HG03064 (cell line): Measurements from ENCODE around the gene ATP10A.

ENCODE experiments used
- ATAC-seq: cut with Tn5 transposase; IDR thresholded peaks from one replicate; pipeline ENCODE4 v1.9.1; 2021; ENCODE audit warnings: low read depth; ENCODE audit not compliant: unreplicated experiment

Gene ATP10A

DNA sequence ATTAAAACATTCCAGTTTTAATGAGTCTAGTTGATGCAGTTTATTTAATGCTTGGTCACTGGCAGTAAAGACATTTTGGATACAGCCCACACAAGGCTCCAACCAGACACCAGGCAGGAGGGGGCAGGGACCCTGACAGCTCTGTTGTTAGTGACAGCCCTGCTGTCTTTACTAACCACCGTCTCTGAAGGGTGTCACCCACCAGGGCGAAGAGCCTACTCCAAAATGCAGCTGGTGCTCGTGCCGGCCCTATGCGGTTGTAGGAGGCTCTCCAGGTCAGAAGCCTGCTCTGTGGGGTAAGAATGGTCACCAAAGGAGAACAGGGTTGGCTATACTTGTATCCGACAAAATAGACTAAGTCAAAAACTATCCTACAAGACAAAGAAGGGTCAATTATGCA, 132.2 kb downstream of the ATP10A start:
- no peak for ATAC-seq

DNA sequence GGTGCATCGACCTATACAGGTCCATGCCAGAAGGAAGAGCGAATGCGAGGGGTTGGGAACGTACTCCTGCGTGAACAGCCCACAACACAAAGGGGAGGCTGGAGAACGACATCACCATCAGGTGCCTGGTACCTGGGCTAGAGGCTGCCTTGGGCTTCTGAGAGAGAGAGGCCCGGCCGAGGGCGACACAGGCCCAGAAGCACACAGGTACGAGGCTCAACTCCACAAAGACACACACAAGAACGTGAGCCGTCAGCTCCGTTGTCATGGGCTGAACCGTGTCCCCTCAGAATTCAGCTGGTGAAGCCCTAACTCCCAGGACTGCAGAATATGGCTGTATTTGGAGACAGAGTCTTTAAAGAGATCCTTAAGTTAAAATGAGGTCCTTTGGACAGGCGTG, 134.3 kb downstream of the ATP10A start:
- no peak for ATAC-seq

DNA sequence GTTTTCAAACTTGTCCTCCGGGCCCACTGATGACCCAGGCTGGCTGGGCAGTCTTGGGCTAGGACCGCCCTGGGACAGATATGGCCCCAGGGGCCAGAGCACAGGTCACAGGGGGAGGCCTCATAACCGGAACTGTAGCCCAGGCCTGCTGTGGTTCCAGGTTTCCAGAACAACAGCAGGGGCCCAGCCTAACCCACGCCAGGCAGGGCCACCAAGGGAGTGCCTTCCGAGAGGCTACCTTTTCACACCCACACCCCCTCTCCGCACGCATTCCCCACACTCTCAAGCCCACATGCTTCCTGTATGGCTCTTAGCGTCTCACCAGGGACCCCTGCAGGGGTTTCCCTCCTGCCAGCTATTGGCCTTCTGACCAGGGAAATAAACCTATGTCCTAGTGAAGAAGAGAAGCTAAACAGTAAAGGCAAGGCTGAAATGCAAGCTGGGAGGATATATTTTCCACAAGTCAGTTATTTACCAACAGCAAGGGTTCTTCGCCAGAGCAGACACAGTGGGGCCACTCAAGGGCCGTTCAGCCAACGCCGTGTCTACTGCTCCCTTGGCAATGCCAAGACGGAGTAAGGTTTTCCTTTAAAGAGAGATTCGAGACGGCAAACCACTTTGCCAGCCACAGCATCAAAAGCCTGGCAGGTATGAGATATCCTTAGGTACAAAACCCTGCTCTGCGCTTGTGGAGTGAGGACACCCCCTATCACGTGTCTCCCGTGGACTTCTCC, 135.1 kb downstream of the ATP10A start:
- no peak for ATAC-seq

DNA sequence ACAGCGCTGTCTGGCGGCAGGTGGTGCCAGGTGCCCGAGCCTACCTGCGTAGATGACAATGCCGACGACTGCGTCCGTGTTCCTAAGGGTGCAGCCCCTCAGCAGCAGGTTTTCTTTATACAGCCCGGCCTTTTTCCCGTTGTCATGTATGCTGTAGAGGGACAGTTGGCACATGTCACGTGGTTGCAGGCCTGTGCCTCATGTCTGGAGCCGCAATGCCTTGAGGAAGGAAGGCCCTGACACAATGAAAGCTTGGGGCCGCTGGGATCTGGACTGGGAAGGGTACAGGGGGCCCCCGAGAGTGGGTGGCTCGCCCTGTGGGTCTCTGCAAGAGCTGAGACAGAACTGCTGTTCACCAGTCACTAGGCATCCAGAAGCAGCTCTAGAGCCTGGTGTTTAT, 136.0 kb downstream of the ATP10A start:
- no peak for ATAC-seq

DNA sequence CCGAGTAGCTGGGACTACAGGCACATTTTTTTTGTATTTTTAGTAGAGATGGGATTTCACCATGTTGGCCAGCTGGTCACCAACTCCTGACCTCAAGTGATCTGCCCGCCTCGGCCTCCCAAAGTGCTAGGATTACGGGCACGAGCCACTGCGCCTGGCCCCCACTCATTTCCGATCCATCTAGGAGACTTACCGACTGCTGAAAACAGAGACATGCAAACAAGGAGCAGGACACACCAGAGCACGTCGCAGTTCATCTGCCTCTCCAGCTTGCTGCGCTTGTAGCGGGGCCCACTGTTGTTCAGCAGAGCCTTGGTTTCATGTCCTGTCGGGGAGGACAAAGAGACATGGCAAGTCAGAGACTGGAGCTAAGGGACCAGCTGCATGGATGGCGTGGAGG, 137.4 kb downstream of the ATP10A start:
- ATAC-seq, result no peak

DNA sequence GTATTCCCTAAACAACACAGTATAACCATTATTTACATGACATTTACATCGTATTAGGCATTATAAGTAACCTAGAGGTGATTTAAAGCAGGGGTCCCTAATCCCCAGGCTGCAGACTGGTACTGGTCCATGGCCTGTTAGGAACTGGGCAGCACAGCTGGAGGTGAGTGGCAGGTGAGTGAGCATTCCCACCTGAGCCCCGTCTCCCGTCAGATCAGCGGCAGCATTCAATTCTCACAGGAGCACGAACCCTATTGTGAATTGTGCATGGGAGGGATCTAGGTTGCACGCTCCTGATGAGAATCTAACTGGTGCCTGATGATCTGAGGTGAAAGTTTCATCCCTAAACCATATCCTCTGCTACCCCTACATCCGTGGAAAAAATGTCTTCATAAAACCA, 138.2 kb downstream of the ATP10A start:
- no peak for ATAC-seq

DNA sequence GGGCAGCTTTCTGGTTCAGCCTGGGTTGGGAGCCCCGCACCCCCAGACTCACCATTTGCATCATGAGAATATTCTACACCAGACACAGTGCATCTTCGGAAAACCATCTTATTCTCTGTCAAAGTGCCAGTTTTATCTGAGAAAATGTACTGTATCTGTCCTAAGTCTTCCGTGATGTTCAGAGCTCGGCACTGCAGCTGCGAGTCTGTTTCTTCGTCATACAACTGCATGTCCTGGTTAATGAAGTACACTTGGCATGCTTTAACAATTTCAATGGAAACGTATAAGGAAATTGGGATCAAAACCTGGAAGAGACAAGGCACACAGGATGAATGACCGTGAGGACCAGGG, 141.5 kb downstream of the ATP10A start:
- no peak for ATAC-seq

DNA sequence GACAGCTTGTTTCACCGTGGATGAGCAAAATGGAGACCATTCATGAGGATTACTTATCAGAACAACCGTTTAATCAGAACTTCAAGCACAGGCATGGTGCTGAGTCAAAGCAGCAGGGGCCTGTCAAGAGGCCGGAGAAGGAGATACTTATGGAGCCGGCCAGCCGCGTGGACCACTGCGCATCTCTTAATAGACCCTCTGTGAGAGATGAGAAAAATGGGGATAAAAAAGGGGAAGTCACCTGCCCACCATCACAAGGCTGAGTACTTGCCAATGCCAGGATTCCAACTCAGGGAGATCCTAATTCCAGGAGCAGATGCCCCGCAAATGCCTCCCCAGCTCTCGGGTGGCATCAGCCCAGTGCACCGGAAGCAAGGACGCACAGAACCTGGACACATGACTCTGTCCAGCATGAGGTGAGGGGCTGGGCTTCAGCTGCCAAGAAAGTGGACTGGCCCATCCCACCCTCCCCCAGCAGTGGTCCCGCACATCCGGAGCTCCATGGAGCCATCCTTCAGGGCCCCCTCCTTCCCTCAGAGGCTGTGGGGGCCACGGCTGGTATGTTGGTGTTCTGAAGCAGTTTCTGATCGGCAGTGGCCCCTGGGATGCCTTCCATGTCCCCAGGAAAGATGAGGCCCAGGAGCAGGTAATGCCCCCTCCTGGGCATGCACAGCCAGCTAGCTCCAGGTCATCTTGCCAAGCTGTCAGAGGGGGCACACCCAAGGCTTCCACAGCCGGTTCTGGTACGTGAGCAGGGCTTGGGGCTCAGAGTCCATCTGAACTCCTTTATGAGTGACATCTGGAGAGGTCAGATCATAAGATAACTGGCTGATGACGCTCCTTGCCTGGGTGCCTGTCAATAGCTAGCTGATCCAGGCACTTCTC, 143.8 kb downstream of the ATP10A start:
- ATAC-seq, result no peak

DNA sequence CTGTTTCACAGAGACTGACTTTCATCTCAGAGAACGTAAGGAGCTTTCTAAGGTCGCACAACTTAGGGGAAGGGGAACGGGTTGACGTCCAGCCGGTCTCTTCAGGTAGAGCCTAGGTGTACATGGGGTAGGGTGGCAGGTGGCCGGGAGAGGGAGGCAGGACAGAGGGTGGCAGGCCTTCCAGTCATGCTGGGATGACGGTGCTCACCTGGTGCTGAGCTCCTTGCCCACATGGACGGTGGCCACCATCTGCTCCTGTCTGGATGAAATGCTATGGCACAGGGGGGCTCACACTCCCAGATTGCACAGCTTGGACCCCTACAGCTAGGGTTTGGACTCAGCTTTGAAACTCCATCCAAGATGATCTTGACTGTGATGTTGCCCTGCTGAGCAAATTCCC, 144.5 kb downstream of the ATP10A start:
- no peak for ATAC-seq

DNA sequence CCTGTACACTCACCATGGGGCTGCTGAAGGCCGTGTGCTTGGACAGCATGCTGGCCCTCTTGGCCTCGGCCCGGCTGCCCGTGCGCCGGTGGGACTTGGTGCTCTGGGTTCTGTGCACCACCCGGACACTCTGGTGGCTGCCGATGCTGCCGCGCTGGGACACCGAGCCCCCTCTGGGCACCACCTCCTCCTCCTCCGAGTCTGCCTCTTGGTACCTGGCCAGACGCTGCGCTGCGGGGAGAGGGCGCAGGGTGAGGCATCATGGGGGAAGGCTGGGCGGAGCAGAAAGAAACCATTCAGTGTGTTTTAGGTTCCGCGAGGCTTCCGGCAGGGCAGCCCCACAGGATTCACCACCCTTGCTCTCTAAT, 145.0 kb downstream of the ATP10A start:
- ATAC-seq, result no peak

DNA sequence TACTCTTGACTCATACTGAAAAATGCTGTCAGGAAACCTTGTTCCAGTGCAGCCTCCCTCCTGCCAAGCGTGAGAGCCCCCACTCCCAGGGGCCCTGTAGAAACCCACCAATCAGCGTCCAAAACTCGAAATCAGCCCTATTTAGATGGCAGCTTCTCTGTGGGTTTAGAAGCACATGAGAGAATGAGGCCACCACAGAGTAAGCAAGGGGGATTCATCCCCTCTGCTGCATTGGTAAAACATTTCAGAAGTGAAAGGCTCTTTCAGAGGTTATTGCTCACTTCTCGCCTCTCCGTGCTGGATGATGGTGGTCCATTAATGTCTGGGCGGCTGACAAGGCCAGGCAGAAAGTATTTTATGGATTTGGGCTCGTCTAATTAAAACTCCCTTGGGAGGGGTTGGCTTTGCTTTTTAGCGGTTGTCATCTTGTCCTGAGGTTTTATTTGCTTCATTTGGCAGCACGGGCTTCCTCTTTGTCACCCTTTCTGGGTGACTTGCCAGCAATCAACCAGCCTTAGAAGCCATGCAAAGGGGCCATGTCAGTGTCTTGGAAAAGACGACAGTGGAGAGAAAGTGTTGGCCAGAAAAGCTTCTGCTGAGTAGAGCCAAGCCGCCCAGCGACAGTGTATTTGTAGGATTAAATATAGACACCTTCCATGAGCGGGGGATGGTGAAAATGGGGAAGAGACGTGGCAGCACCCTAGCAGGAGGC, 145.5 kb downstream of the ATP10A start:
- no peak for ATAC-seq

DNA sequence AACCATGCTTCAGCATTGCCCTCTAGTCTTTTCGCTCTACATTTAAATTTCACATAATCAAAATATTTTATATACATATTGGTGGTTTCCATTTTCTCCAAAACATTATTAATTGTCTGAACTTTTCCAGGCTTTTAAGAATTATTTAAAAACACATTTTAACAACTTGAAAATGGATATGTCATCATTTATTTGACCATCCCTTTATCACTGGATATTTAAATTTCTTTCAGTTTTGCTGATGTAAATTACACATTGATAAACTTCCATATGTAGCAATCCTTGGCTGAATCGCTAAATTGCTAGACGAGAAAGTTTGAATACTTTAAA, 146.0 kb downstream of the ATP10A start:
- ATAC-seq, result no peak

DNA sequence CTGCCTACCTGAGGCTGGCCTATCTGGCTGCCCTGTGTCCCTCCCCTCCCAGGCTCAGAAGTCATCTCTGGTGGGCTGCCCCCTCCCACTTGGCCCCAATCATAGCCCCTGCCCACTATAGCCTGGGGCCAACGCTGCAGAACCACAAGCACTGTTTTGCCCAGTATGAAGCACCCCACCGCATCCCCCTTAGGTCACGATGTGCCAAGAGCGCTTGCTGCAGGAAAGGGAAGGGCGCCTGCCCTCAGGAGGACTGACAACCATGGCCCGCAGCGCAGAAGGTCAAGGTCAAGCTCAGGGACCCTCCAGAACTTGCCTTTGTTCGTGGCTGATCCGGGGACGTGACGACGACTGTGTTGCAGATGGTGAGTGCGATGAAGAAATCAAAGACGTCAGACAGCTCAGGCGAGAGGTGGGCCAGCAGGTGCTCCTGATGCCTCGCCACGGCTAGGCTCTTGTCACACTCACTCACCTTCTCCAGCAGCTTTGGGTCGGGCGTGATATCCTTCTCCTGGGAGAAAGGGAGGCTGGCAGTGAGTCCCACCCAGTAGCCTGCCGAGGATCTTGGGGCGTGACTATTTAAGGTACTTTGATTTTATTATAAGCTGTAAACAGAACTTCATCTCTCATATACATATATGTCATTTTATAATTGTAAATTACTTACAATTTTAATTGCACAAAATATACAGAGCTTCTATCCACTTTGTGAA, 146.6 kb downstream of the ATP10A start:
- ATAC-seq, result no peak

DNA sequence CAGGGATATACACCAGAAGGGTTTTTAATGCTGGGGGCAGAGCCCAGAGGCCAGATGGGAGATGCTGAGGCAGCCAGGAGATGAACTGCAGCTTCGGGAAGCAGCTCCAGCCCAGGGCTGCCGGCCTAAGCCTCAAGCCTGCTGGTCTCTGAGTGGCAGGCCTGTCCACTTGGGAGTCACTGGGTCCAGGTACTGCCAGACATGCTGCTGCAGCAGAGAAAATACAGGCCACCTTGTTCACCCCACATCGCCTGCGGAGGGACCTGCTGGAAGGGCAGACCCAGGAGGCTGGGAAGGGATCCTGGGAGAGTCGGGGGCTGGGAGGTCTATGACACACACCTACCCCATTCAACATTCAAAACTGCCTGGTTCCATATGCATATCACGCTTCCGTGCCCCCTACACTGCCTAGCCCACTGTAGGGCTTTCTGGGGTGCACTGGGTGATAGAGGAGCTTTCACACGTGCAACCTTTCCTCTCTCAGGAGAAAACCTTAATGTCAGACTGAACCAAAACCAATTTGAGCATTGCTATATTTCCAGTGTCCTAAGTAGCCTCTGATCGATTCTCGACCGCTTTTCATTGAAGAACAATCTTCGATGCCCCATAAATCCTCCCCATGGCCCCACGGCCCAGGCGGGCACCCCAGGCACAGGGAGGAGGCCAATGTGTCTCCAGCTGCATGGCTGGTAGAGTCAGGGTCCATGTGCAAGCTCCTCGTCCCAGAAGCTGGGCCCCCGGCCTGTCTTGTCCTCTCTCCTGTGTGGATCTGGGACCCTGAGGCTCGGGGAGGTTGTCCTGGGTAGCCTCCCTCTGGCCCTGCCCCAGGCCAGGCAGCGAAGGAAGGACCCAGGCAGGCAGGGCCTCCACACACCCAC, 147.4 kb downstream of the ATP10A start:
- ATAC-seq, result no peak

DNA sequence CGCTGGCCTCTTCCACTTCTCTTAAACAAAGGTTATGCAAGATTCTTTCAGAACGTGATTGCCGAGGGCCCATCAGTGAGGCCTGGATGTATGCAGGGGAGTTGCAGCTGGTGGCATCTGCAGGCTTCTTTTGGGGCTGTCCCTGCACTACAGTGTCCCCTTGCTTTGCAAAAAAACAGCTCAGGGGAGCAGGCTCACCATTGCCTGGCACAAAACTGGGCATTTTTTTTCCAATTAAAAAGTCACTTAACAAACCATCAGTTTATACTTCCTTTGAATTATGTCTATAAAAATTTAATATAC, 148.6 kb downstream of the ATP10A start:
- no peak for ATAC-seq

DNA sequence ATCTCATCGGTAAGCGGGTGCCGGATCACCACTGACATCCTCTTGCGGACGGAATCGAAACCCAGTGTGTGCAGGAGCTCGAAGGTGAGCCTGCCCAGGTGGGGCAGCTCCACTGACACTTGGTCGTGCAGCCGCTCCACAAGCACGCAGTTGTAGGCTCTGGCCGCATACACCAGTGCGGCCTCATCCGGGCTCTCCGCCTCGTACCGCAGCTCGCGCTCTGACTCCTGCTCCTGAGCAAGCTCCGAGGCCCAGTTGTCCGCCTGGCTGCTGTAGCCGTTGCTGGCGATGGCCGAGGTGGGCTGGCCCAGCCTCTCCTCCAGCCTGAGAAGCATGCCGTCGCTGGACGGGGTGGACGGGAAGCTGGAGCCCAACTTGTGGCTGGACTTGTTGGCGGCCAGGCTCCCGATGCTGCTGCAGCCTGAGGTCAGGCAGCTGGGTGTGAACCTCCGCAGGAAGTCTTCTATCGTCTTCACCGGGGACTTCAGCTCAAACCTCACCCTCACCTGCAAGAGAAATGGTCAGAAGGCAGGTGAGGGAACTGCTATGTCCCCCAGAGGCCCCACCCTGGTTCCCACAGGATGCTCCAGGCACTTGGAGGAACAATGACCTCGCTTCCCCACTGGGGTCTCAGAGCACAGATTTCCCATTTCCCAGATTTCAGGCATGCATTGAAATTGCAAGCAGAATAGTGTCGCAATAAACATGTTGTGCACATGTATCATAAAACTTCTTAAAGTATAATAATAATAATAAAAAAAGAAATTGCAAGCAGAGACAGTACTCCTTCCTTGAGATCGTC, 149.2 kb downstream of the ATP10A start:
- ATAC-seq, result no peak

DNA sequence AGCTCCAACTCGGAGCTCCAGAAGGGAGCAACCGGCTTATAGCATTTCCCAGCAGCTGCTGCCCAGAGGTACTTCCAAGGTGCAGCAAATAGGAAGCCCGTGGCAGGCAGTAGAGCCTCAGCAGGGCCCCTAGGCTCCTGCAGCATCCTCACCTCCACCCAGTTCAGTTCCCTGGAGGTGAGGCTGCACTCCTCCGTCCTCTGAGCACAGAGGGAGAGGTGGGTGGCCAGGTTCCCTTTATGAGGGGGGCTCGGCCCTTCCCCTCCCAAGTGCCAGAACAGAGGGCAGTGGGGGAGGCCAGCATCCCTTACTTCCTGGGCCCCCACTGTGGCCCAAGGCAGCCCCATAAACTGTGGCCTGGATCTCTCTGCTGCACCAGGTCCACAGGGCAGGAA, 150.2 kb downstream of the ATP10A start:
- no peak for ATAC-seq

DNA sequence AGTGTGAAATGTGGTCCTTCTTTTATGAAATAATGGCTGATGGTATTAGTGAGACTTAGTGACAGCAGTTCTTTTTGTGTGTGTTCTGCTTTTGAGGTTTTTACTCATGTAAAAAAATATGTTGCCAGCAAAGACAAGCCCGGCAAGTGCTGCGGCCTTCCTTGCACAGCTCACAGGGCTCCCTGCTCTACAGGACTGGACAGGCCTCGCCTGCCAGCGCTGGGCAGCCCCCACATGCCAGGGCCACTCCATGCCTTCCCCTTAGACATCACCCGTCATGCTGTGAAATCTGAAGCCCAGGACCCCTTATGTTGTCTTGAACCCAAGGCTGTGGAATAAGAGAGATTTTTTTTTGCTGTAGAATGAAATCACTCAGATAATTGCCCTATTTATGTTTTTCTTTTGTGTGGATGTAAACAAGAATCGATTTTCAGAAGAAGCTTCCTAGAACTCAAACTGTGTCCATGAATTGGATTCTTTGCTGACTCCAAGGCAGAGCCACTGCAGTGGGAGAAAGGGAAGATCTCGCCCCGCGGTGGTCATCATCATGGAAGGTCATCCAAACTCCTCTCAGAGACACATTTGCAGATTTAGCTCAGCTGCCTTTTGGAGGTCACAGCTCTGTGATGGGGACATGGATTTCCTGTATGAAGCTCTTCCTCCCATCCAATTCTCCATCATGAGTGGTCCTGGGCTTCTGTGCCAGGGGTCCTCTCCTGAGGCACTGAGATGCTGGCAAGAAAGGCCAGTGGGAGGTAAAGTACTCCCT, 150.8 kb downstream of the ATP10A start:
- no peak for ATAC-seq

DNA sequence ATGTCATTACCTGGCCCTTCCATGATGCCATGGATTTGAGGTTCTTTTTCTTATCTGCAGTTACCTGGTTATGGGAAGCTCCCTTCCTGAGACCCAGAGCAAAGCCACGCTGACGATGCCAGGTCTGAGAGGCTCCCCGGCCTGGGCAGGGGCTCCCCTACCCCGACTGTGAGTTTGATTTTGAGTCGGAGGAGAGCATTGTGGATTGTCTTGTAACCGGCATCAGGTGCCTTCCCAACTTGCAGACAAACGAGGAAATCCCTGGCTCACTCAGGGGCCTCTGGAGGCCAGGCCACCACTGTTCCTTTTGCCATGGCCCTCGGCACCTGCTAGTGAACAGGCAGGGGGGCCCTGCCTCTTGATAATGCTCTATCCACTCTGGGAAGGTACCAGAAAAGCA, 151.4 kb downstream of the ATP10A start:
- no peak for ATAC-seq
